ENCODE measurements around the gene GC. TPM values are rescaled to one million over a fixed set of nuclear protein-coding genes. Genes with fewer than 3 reads are reported as not detected.
A peak's percentile ranks its signal among the peaks of the same experiment; 100 is the strongest.

The GC gene
- total RNA-seq, 1 experiment from 2014 or later, result not detected

DNA sequence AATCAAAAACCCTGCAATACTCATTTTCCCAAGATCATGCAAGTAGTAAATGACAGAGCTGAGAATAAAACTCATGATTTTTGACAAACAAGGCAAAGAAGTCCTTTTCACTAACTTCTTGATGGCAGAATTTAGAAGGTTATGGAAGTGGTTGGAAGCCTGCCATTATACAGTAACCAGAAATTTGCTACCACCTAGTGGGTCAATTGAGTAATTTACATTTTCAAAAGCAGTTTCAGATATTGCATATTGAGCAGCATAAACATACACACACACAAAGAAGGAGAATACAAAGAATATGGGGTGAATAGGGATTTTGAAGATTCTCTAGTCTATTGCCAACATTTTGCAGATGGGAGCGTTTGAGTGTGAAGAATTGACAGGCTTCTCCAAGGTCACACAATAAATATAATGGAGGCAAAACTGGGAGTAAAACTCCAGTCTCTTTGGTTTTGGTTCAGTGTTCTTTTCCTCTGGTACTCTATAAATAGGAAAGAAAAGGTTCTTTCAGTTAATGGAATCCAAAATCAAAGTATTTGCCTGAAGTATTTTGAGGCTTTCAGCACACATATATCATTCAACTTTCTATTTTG, 70.2 kb downstream of the GC start:
- no peak overlapping the region for H3K4me3 ChIP-seq
- intact Hi-C loops (cut with micrococcal nuclease; ENCODE audit: unreplicated experiment), result loop anchor here (2.0 to 5.0 kb wide), 5 partner anchors 105 to 1061 kb away; no protein-coding TSS in a partner anchor
- no peaks in the 10 kb centered on the region for H3K36me3 ChIP-seq (ENCODE audit: low read depth)
- no peak overlapping the region for H3K27ac ChIP-seq
- no peaks in the 10 kb centered on the region for H3K27me3 ChIP-seq (ENCODE audit: insufficient read depth, low read depth)
- no peaks in the 10 kb centered on the region for H3K9me2 ChIP-seq (ENCODE audit: insufficient read depth)
- H3K4me2 ChIP-seq, result no peak overlapping the region
- no peaks in the 10 kb centered on the region for H3K79me2 ChIP-seq (ENCODE audit: low read depth)
- H2AFZ ChIP-seq, result no peak overlapping the region
- no TSS peak for BruUV-seq (replicated peaks)
- no peak for DNase-seq
- ChIA-PET CTCF (no interaction called here), POLR2A (ENCODE audit: unreplicated experiment) (no interaction called here)
- H3K9me3 ChIP-seq (ENCODE audit: insufficient read depth, low read depth), result no peaks in the 10 kb centered on the region
- H3F3A ChIP-seq (ENCODE audit: insufficient read depth, low read depth), result no peaks in the 10 kb centered on the region
- no peaks in the 10 kb centered on the region for H3K4me1 ChIP-seq (replicated peaks; ENCODE audit: insufficient read depth)
- TF ChIP-seq CTCF (conservative IDR thresholded peaks at IDR 0.05) (peak; percentile 73), EZH2 (IDR thresholded peaks at IDR 0.05; ENCODE audit: low read depth) (no peak)
- no peaks in the 10 kb centered on the region for H4K20me1 ChIP-seq (ENCODE audit: insufficient read depth)

- intact Hi-C loops (cut with micrococcal nuclease; ENCODE audit: unreplicated experiment), result loop anchor here (2.0 to 5.0 kb wide), 4 partner anchors 103 to 660 kb away; no protein-coding TSS in a partner anchor
- TF ChIP-seq EZH2 (IDR thresholded peaks at IDR 0.05; ENCODE audit: low read depth) (no peak), CTCF (conservative IDR thresholded peaks at IDR 0.05) (no peak)
- Histone ChIP-seq H3K36me3 (ENCODE audit: low read depth) (no peaks in the 10 kb centered on the region), H3K4me1 (replicated peaks; ENCODE audit: insufficient read depth) (no peaks in the 10 kb centered on the region), H4K20me1 (ENCODE audit: insufficient read depth) (no peaks in the 10 kb centered on the region), H3F3A (ENCODE audit: insufficient read depth, low read depth) (no peaks in the 10 kb centered on the region), H3K27me3 (ENCODE audit: insufficient read depth, low read depth) (no peaks in the 10 kb centered on the region), H3K9me3 (ENCODE audit: insufficient read depth, low read depth) (no peaks in the 10 kb centered on the region), H3K27ac (no peak overlapping the region), H3K9me2 (ENCODE audit: insufficient read depth) (no peaks in the 10 kb centered on the region), H3K4me2 (no peak overlapping the region), H3K79me2 (ENCODE audit: low read depth) (no peaks in the 10 kb centered on the region), H2AFZ (no peak overlapping the region), H3K4me3 (no peak overlapping the region)
- ChIA-PET CTCF (no interaction called here), POLR2A (ENCODE audit: unreplicated experiment) (no interaction called here)
- BruUV-seq (replicated peaks), result no TSS peak
- DNase-seq, result no peak
Measured at GRCh38 chr4:71711985-71712348, 71.9 kb downstream of the GC start.

DNA sequence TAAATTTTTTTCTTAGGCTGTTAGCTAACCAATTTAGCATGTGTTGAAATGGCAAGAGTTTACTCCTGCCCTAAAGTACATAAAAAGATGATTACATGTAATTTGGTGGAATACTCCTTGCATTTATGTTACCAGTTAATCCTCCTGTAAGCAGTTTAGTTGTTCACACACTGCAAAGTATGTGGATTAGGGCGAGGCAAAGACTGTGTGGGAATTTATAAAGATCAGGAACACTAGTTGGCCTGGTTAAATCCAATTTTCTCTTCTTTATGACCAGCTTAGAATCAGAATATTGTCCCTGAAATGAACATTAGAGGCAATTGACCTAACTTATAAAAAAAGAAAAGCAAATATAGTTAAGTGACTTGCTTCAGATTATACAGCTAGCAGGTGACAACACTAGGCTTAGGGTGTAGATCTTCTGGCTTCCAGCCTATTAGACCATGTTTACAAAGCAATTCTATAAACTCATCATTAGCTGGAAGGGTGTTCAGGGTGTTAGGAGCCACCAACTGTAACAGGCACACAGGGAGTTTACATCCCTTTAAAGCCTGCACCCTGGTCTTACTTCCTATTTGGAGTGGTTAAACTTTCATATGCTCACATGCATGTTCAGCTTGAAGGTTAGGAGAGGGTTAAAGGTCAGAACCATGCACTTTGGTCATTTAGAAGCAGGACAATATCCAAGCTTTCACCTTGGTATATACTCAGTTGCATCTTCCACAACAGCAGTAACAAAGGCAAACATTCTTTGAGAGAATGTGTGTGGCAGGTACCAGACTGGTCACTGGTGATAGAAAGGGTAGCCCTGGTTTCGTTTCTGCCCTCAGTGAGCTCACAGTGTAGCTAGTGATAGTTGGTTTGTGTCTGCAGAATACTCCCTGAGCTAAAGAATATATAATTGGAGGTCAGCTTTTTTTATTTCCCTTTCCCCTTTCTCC, 72.6 kb downstream of the GC start:
- Histone ChIP-seq H3K36me3 (ENCODE audit: low read depth) (no peaks in the 10 kb centered on the region), H3K27ac (no peak overlapping the region), H4K20me1 (ENCODE audit: insufficient read depth) (no peaks in the 10 kb centered on the region), H3K9me3 (ENCODE audit: insufficient read depth, low read depth) (no peaks in the 10 kb centered on the region), H3K4me2 (no peak overlapping the region), H3K4me3 (no peak overlapping the region), H3K27me3 (ENCODE audit: insufficient read depth, low read depth) (no peaks in the 10 kb centered on the region), H3K79me2 (ENCODE audit: low read depth) (no peaks in the 10 kb centered on the region), H3K9me2 (ENCODE audit: insufficient read depth) (no peaks in the 10 kb centered on the region), H2AFZ (no peak overlapping the region), H3F3A (ENCODE audit: insufficient read depth, low read depth) (no peaks in the 10 kb centered on the region), H3K4me1 (replicated peaks; ENCODE audit: insufficient read depth) (no peaks in the 10 kb centered on the region)
- DNase-seq, result no peak
- CTCF ChIA-PET, result interaction anchor here (0.5 to 0.6 kb wide), 3 partner anchors 482 to 1267 kb away, joined by 3 to 4 read pairs (median 3); no protein-coding TSS in a partner anchor
- TF ChIP-seq CTCF (conservative IDR thresholded peaks at IDR 0.05) (no peak), EZH2 (IDR thresholded peaks at IDR 0.05; ENCODE audit: low read depth) (no peak)
- intact Hi-C loops (cut with micrococcal nuclease; ENCODE audit: unreplicated experiment), result loop anchor here (5.0 kb wide), 2 partner anchors 159 to 659 kb away; no protein-coding TSS in a partner anchor
- POLR2A ChIA-PET (ENCODE audit: unreplicated experiment), result no interaction called here
- BruUV-seq (replicated peaks), result no TSS peak
